NB4 (cell line): ENCODE data around the gene METTL27.

Experiments
- CTCF ChIP-seq: IDR thresholded peaks from one replicate; pipeline ENCODE4 v1.5.1; 2012; ENCODE audit warnings: low read depth, low read length
- MAX ChIP-seq: IDR thresholded peaks from 2 replicates; pipeline ENCODE4 v1.6.1; 2011; ENCODE audit warnings: low read depth, low read length
- POLR2A ChIP-seq: IDR thresholded peaks from 2 replicates; pipeline ENCODE4 v1.6.1; 2011; ENCODE audit warnings: mild to moderate bottlenecking; ENCODE audit not compliant: insufficient read length; ENCODE audit errors: extremely low read depth

GRCh38 chr7:73847941-73848723 is 5.8 kb upstream of the METTL27 start:
- TF ChIP-seq POLR2A = no peak
- no peak for TF ChIP-seq CTCF
- no peak for TF ChIP-seq MAX
